ENCODE measurements around the gene SNCB. TPM values are rescaled to one million over a fixed set of nuclear protein-coding genes. Genes with fewer than 3 reads are reported as not detected.
A peak's percentile ranks its signal among the peaks of the same experiment; 100 is the strongest.

The SNCB gene
- total RNA-seq, 2 donors from 2014 or later = not detected

DNA sequence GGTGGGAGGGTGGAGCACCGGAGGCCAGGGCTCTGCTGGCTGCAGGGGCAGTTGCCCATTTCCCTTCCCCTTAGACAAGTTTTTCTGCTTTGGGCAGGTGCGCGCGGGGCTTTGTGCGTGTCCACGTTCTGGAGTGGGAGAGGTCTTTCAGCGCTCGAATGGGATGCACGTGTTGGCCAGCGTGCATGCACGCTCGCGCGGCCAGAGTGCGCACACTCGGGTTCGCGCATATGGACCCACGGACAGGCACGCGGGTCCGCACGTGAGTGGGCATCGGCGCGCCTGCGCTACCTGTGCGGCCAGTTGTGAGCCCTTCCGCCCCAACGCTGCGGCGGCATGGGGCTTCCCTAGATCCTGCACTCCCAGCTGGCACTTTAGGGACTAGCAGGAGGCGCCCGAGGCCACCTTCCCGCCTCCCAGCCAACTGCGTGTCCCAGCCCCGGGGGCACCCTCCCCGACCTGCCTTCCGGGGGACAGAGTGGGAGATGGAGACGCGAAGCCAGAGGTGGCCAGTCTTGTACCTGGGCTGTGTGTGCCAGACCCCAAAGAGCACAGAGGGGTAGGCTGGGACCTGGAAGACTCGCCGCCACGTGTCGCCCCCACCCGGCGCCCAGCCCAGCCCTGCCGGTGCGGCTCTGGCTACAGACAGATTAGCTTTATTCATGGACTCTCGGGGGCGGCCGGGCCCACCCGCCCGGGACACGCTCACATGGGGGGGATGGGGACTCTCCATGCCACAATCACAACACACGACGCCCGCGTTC lies 10.6 kb downstream of the SNCB start:
- H3K27me3 Mint-ChIP-seq = peaks cover 64% of the 10 kb centered on the region
- H3K36me3 Mint-ChIP-seq (ENCODE audit: low read depth) = peaks cover 7% of the 10 kb centered on the region
- ATAC-seq (no peak), DNase-seq (no peak)
- peaks cover 8% of the 10 kb centered on the region for H3K4me1 Mint-ChIP-seq
- no peak overlapping the region for H3K27ac Mint-ChIP-seq
- peak overlapping the region; percentile 77 for H3K4me3 Mint-ChIP-seq
- H3K9me3 ChIP-seq (ENCODE audit: control insufficient read depth, low read length, poor library complexity, severe bottlenecking) = no peaks in the 10 kb centered on the region

DNA sequence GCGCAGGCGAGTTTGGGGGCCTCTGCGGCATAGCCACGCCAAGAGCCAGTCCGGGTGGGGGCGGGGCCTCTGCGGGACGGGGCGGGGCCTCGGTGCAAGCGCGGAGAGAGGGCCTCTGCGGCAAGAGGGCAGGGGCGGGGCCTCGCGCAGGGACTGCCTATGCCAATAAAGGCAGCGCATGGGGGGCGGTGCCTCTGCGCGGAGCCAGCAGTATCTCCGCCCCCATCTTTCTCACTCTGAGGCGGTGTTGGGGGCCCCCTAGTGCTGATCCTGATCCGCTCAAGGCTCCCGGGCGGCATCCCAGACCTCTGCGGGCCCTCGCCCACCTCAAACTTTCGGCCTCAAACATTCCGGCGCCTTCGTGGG lies 11.1 kb downstream of the SNCB start:
- no peaks in the 10 kb centered on the region for H3K9me3 ChIP-seq (ENCODE audit: control insufficient read depth, low read length, poor library complexity, severe bottlenecking)
- Mint-ChIP-seq H3K27me3 (peaks cover 66% of the 10 kb centered on the region), H3K4me3 (no peak overlapping the region), H3K4me1 (peaks cover 8% of the 10 kb centered on the region), H3K36me3 (ENCODE audit: low read depth) (peaks cover 7% of the 10 kb centered on the region), H3K27ac (no peak overlapping the region)
- DNase-seq (peak; percentile 48 to 65 (median 57)), ATAC-seq (peak; percentile 98)

GRCh38 chr5:176618783-176619182 lies 11.6 kb downstream of the SNCB start:
- peaks cover 66% of the 10 kb centered on the region for H3K27me3 Mint-ChIP-seq
- no peak for DNase-seq

GRCh38 chr5:176616511-176616910 lies 13.8 kb downstream of the SNCB start:
- H3K4me1 Mint-ChIP-seq = peaks cover 8% of the 10 kb centered on the region
- peaks cover 72% of the 10 kb centered on the region for H3K27me3 Mint-ChIP-seq
- H3K9me3 ChIP-seq (ENCODE audit: control insufficient read depth, low read length, poor library complexity, severe bottlenecking) = no peaks in the 10 kb centered on the region
- H3K4me3 Mint-ChIP-seq = no peak overlapping the region
- no peak for ATAC-seq
- DNase-seq = no peak
- H3K36me3 Mint-ChIP-seq (ENCODE audit: low read depth) = peaks cover 7% of the 10 kb centered on the region
- H3K27ac Mint-ChIP-seq = no peak overlapping the region

More at GRCh38 chr5:176618783-176619182, 11.6 kb downstream of the SNCB start:
- peaks cover 7% of the 10 kb centered on the region for H3K36me3 Mint-ChIP-seq (ENCODE audit: low read depth)
- no peak overlapping the region for H3K27ac Mint-ChIP-seq
- H3K4me1 Mint-ChIP-seq = peaks cover 8% of the 10 kb centered on the region
- no peaks in the 10 kb centered on the region for H3K9me3 ChIP-seq (ENCODE audit: control insufficient read depth, low read length, poor library complexity, severe bottlenecking)
- no peak for ATAC-seq
- H3K4me3 Mint-ChIP-seq = peak overlapping the region; percentile 36

DNA sequence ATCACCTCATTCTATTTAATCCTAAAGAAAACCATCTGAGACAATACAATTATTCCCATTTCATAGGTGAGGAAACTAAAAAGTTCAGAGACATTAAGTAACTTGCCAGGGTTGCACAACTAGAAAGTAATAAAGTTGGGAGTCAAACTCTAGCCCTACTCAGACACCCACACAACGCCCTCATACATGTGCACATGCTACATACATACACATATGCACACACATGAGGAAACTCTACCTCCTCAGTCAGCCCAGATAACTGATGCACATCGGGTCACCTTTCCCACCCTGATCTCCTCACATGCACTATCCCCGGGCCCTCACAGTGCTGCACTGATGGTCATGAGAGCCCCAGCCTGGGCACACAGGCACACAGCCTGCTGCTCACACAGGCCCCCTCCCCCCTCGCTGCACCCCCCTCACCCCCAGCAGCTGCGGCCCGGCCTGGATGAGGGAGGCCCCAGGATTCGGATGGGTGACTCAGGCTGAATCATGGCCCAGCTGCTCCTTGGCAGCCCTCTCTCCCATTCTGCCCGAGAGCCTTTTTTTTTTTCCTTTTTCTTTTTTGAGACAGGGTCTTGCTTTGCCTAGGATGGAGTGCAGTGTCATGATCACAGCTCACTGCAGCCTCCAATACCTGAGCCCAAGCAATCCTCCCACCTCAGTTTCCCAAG lies 15.4 kb downstream of the SNCB start:
- peaks cover 4% of the 10 kb centered on the region for H3K36me3 Mint-ChIP-seq (ENCODE audit: low read depth)
- no peak overlapping the region for H3K27ac Mint-ChIP-seq
- no peak for DNase-seq
- no peak for ATAC-seq
- peaks cover 2% of the 10 kb centered on the region for H3K4me1 Mint-ChIP-seq
- peaks cover 64% of the 10 kb centered on the region for H3K27me3 Mint-ChIP-seq
- H3K9me3 ChIP-seq (ENCODE audit: control insufficient read depth, low read length, poor library complexity, severe bottlenecking) = no peaks in the 10 kb centered on the region
- H3K4me3 Mint-ChIP-seq = no peak overlapping the region

DNA sequence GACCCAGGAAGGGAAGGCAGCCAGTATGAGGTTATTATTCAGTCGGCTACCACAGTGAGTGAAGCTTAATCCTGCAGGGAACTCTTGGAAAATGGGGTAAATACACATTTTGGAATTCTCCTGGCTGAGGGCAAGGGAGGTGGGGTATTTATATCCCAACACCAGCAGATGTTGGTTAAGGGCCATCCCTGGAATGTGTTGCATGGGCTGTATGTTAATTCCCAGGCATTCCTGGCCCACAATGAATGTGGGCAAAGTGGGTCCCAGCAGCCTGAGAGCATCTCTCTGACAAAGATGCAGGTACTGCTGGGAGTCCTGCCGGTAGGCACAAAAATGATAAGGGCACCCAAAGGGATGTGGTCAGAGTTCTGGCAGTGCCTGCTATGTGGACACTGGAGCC lies 17.5 kb downstream of the SNCB start:
- Mint-ChIP-seq H3K27me3 (peaks cover 52% of the 10 kb centered on the region), H3K4me3 (no peak overlapping the region), H3K4me1 (peaks cover 9% of the 10 kb centered on the region)

GRCh38 chr5:176612008-176612407 lies 18.3 kb downstream of the SNCB start:
- H3K9me3 ChIP-seq (ENCODE audit: control insufficient read depth, low read length, poor library complexity, severe bottlenecking) = no peaks in the 10 kb centered on the region
- ATAC-seq (no peak), DNase-seq (no peak)
- Mint-ChIP-seq H3K27me3 (peaks cover 44% of the 10 kb centered on the region), H3K4me3 (no peak overlapping the region), H3K4me1 (peaks cover 9% of the 10 kb centered on the region), H3K27ac (no peak overlapping the region), H3K36me3 (ENCODE audit: low read depth) (peaks cover 4% of the 10 kb centered on the region)

More for the DNA sequence above, 17.5 kb downstream of the SNCB start:
- H3K9me3 ChIP-seq (ENCODE audit: control insufficient read depth, low read length, poor library complexity, severe bottlenecking) = no peaks in the 10 kb centered on the region
- Mint-ChIP-seq H3K27ac (no peak overlapping the region), H3K36me3 (ENCODE audit: low read depth) (peaks cover 6% of the 10 kb centered on the region)
- ATAC-seq (no peak), DNase-seq (no peak)

GRCh38 chr5:176611435-176611834 lies 18.9 kb downstream of the SNCB start:
- Mint-ChIP-seq H3K27me3 (peaks cover 38% of the 10 kb centered on the region), H3K36me3 (ENCODE audit: low read depth) (peaks cover 4% of the 10 kb centered on the region), H3K27ac (no peak overlapping the region)

GRCh38 chr5:176610435-176610773 lies 19.9 kb downstream of the SNCB start:
- H3K9me3 ChIP-seq (ENCODE audit: control insufficient read depth, low read length, poor library complexity, severe bottlenecking) = no peaks in the 10 kb centered on the region
- peaks cover 9% of the 10 kb centered on the region for H3K4me1 Mint-ChIP-seq
- DNase-seq (no peak), ATAC-seq (no peak)
- peaks cover 28% of the 10 kb centered on the region for H3K27me3 Mint-ChIP-seq
- peak overlapping the region; percentile 86 for H3K4me3 Mint-ChIP-seq
- no peak overlapping the region for H3K27ac Mint-ChIP-seq
- peaks cover 2% of the 10 kb centered on the region for H3K36me3 Mint-ChIP-seq (ENCODE audit: low read depth)

More at GRCh38 chr5:176611435-176611834, 18.9 kb downstream of the SNCB start:
- ATAC-seq = no peak
- DNase-seq = peak in 2 of 3 donors; percentile 25 to 44
- no peaks in the 10 kb centered on the region for H3K9me3 ChIP-seq (ENCODE audit: control insufficient read depth, low read length, poor library complexity, severe bottlenecking)
- peaks cover 9% of the 10 kb centered on the region for H3K4me1 Mint-ChIP-seq
- no peak overlapping the region for H3K4me3 Mint-ChIP-seq

GRCh38 chr5:176609724-176610434 lies 20.5 kb downstream of the SNCB start, which contains the start of gene GPRIN1:
TSS of gene GPRIN1 (minus strand) at chr5:176610156. CDS start at chr5:176599834, 10,322 bp downstream.
- ATAC-seq = peak; percentile 72
- peak; percentile 37 to 61 (median 37) for DNase-seq
- peaks cover 2% of the 10 kb centered on the region for H3K36me3 Mint-ChIP-seq (ENCODE audit: low read depth)
- H3K4me1 Mint-ChIP-seq = peaks cover 9% of the 10 kb centered on the region
- peaks cover 23% of the 10 kb centered on the region for H3K27me3 Mint-ChIP-seq
- peak within 1 kb of the TSS; percentile 97 for H3K4me3 Mint-ChIP-seq
- peak within 1 kb of the TSS; percentile 2 for H3K27ac Mint-ChIP-seq
- no peaks in the 10 kb centered on the region for H3K9me3 ChIP-seq (ENCODE audit: control insufficient read depth, low read length, poor library complexity, severe bottlenecking)

- peaks cover 9% of the 10 kb centered on the region for H3K4me1 Mint-ChIP-seq
- DNase-seq (no peak), ATAC-seq (peak; percentile 35)
- H3K9me3 ChIP-seq (ENCODE audit: control insufficient read depth, low read length, poor library complexity, severe bottlenecking) = no peaks in the 10 kb centered on the region
- peak overlapping the region; percentile 2 for H3K27ac Mint-ChIP-seq
- peak overlapping the region; percentile 97 for H3K4me3 Mint-ChIP-seq
- peaks cover 2% of the 10 kb centered on the region for H3K36me3 Mint-ChIP-seq (ENCODE audit: low read depth)
- H3K27me3 Mint-ChIP-seq = peaks cover 19% of the 10 kb centered on the region
Measured at GRCh38 chr5:176608937-176609723, 21.2 kb downstream of the SNCB start.

GRCh38 chr5:176608142-176608705 lies 22.1 kb downstream of the SNCB start:
- Mint-ChIP-seq H3K36me3 (ENCODE audit: low read depth) (peaks cover 2% of the 10 kb centered on the region), H3K27ac (no peak overlapping the region), H3K4me1 (peaks cover 9% of the 10 kb centered on the region), H3K4me3 (peak overlapping the region; percentile 97), H3K27me3 (peaks cover 19% of the 10 kb centered on the region)
- DNase-seq (no peak), ATAC-seq (no peak)
- H3K9me3 ChIP-seq (ENCODE audit: control insufficient read depth, low read length, poor library complexity, severe bottlenecking) = no peaks in the 10 kb centered on the region

Measured in T-helper 17 cell (primary cell).